CD8-positive, alpha-beta memory T cell (primary cell): ENCODE measurements around the gene TMEM176B. TPM values are rescaled to one million over a fixed set of nuclear protein-coding genes. Genes with fewer than 3 reads are reported as not detected.

Experiments
- CTCF ChIA-PET: fragments of 350-600 bp; sonication (Branson Sonifier 250); formaldehyde crosslinking; loops from one replicate; lab custom pipeline; 2021; ENCODE audit warnings: antibody characterized with exemption; lab: Charles Lee
- POLR2A ChIA-PET: fragments of 350-600 bp; sonication (Branson Sonifier 250); formaldehyde crosslinking; loops from one replicate; lab custom pipeline; 2021; ENCODE audit warnings: antibody characterized with exemption; lab: Charles Lee
- DNase-seq, 5 donors: peaks; one replicate each; pipeline versions ENCODE4 v3.0.0 to v3.0.0-alpha.2; 2020 to 2022; ENCODE audit warnings: mixed read lengths in 1 of 5
- H3K27ac ChIP-seq: one replicate; pipeline ENCODE4 v1.7.0; 2013; ENCODE audit warnings: low read depth, mild to moderate bottlenecking, low read length, moderate library complexity
- H3K27me3 ChIP-seq: 2 replicates; pipeline ENCODE4 v1.7.0; 2013; ENCODE audit warnings: low read length, mild to moderate bottlenecking; ENCODE audit not compliant: insufficient read depth, poor library complexity, severe bottlenecking
- H3K36me3 ChIP-seq: 2 replicates; pipeline ENCODE4 v1.7.0; 2013; ENCODE audit warnings: mild to moderate bottlenecking, low read length, moderate library complexity; ENCODE audit not compliant: insufficient read depth
- H3K4me1 ChIP-seq: 2 replicates; pipeline ENCODE4 v1.7.0; 2013; ENCODE audit warnings: mild to moderate bottlenecking, low read length, moderate library complexity; ENCODE audit not compliant: insufficient read depth
- H3K4me3 ChIP-seq: 2 replicates; pipeline ENCODE4 v1.7.0; 2013; ENCODE audit warnings: mild to moderate bottlenecking, low read length
- H3K9me3 ChIP-seq: 2 replicates; pipeline ENCODE4 v1.7.0; 2013; ENCODE audit warnings: mild to moderate bottlenecking, low read length
- H3K27ac Mint-ChIP-seq, 8 donors: one replicate each; pipeline ENCODE4 v1.8.0; 2020 to 2021; ENCODE audit warnings: mixed read lengths in 8 of 8, mild to moderate bottlenecking in 6 of 8, inconsistent platforms in 3 of 8, moderate library complexity in 3 of 8
- H3K27me3 Mint-ChIP-seq, 2 donors: one replicate each; pipeline ENCODE4 v1.8.0; 2020 to 2021; ENCODE audit warnings: mixed read lengths in 2 of 2, mild to moderate bottlenecking in 1 of 2, moderate library complexity in 1 of 2
- H3K36me3 Mint-ChIP-seq, 3 donors: one replicate each; pipeline ENCODE4 v1.8.0; 2020 to 2021; ENCODE audit warnings: mixed read lengths in 3 of 3, inconsistent platforms in 1 of 3, mild to moderate bottlenecking in 1 of 3
- H3K4me1 Mint-ChIP-seq, 3 donors: one replicate each; pipeline ENCODE4 v1.8.0; 2020 to 2021; ENCODE audit warnings: mixed read lengths in 3 of 3, inconsistent platforms in 1 of 3, mild to moderate bottlenecking in 1 of 3
- H3K4me3 Mint-ChIP-seq, 7 donors: one replicate each; pipeline ENCODE4 v1.8.0; 2020 to 2021; ENCODE audit warnings: mixed read lengths in 7 of 7, mild to moderate bottlenecking in 6 of 7, moderate library complexity in 4 of 7, inconsistent platforms in 2 of 7
- H3K9me3 Mint-ChIP-seq, 5 donors: one replicate each; pipeline ENCODE4 v1.8.0; 2020 to 2022; ENCODE audit warnings: mixed read lengths in 5 of 5, mild to moderate bottlenecking in 3 of 5, moderate library complexity in 2 of 5, inconsistent platforms in 1 of 5
- polyA plus RNA-seq: library from polyadenylated mRNA; unstranded; fragments of 300-500 nt; fragmentation: Illumina TruSeq; gene quantifications from one replicate; pipeline ENCODE4 v1.2.3, GENCODE V29; 2021
- total RNA-seq, 2 experiments: library from RNA; stranded (reverse); gene quantifications; one replicate each; pipeline ENCODE4 v1.2.3, GENCODE V29; 2021

TMEM176B gene
- total RNA-seq (under 1 TPM; 0.20 to 0.27 TPM), polyA plus RNA-seq (not detected)

DNA sequence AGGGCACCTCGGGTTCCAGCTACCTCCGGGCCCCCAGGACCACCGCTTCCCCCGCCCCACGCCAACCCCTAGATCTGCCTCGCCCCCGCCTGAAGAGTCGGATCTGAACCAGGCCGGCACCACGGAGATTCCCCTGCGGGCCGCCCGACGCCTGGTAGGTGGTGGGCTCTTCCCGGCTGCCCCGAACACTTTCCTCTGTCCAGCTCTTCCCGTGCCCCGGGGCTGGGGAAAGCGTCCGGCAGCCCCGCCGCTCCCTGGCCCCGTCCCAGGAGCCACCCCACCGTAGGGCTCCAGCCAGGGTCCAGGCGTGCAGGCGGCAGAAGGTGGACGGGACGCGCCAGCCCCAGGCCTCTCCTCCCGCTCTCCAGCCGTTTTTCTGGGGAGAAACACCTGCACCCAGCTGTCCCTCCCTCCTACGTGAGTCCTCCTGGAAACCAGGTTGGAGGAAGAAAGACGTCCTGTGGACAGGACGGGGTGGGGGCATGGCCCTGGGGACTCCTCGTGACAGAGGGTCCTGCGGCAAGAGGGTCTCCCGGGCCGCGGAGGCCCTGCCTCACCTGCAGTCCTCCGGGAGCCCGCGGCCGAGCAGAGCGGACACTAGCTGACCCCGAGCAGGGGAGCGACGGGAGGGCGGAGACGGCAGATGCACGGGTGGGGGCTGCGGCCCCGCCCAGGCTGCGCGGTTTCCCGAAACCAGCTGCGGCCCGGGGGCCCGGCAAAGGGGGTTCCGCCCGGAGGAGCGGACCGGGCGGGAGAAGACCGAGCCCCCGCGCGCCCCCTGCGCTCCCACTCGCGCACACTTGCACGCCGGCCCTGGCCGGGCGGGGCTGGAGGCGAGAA, at the start of gene TMEM176B:
TSS of gene TMEM176B (minus strand) at position 624 of the 840 bp plus-strand sequence. CDS start 3,795 bp downstream, outside the sequence.
- H3K27me3 ChIP-seq: peaks cover 33% of the 10 kb centered on the region

DNA sequence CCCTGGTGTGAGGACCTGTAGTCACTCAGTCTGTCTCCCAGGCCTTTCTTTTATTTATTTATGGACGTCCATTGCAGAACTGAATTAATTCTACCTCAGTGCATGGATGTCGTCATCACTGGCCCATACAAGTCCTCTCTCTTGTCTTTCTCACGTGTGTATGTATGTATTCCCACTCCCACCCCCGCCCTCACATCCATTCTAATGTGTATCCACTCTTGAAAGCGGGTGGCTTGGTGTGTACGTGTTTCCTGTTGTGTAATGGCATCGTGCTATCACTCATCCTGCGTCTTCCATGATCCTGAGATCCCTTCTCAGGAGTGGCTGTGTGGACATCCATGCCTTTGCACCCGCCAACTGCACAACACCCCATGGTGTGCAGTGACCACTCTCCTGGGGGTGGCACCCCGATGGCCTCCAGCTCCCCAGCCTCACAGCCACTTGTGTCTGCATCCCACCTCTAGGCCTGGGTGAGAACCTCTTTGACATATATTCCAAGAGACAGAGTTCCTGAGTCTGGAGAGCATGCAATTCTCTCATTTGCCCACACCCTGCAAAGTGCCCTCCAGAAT, 49.1 kb upstream of the TMEM176B start:
- H3K4me1 ChIP-seq: no peaks in the 10 kb centered on the region
- no peaks in the 10 kb centered on the region for H3K36me3 ChIP-seq
- DNase-seq: no peak
- H3K4me3 ChIP-seq: no peak overlapping the region
- no peak overlapping the region for H3K4me3 Mint-ChIP-seq
- ChIA-PET POLR2A (no interaction called here), CTCF (no interaction called here)
- peaks cover 11 to 40% of the 10 kb centered on the region in 2 donors for H3K27me3 Mint-ChIP-seq
- no peaks in the 10 kb centered on the region for H3K36me3 Mint-ChIP-seq
- no peak overlapping the region for H3K27ac ChIP-seq
- no peaks in the 10 kb centered on the region for H3K9me3 ChIP-seq
- H3K9me3 Mint-ChIP-seq: no peaks in the 10 kb centered on the region
- H3K4me1 Mint-ChIP-seq: no peaks in the 10 kb centered on the region
- H3K27me3 ChIP-seq: peaks cover 8% of the 10 kb centered on the region
- H3K27ac Mint-ChIP-seq: no peak overlapping the region

More for the DNA sequence above, at the start of gene TMEM176B:
- Mint-ChIP-seq H3K9me3 (peaks cover 0 to 4% (median 4%) of the 10 kb centered on the region in 5 donors), H3K4me1 (peaks cover 0 to 23% (median 10%) of the 10 kb centered on the region in 3 donors), H3K27me3 (peaks cover 43 to 62% of the 10 kb centered on the region in 2 donors), H3K27ac (no peak within 1 kb of the TSS), H3K36me3 (peaks cover 0 to 14% (median 0%) of the 10 kb centered on the region in 3 donors), H3K4me3 (peak within 1 kb of the TSS in 6 of 7 donors; percentile 66 to 80 (median 72))
- peak in 1 of 5 donors; percentile 13 for DNase-seq
- ChIA-PET POLR2A (no interaction called here), CTCF (interaction anchor here (0.9 to 1.5 kb wide), 2 partner anchors 9 to 12 kb away, joined by 3 read pairs; no protein-coding TSS in a partner anchor)
- Histone ChIP-seq H3K9me3 (no peaks in the 10 kb centered on the region), H3K4me3 (no peak within 1 kb of the TSS), H3K4me1 (no peaks in the 10 kb centered on the region), H3K36me3 (no peaks in the 10 kb centered on the region), H3K27ac (no peak within 1 kb of the TSS)

DNA sequence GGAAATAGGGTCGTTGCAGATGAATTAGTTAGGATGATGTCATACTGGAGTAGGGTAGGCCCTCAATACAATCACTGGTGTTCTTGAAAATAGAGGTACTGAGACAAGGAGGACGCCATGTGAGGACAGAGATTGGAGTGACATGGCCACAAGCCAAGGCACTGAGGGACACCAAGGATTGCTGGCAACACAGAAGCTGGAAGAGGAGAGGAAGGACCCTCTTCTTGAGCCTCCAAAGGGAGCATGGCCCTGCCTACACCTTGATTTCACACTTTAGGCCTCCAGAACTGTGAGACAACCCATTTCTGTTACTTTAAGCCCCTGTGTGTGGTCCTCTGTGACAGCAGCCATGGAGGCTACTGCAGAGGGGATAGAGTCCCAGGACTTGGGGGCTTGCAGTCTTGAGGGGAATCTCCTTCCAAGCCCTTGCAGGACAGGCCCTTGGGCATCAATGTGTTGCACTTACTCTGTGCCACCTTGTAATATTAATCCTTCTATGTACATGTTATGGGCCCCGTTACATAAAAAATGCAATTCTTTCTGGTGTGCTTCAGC, 48.5 kb upstream of the TMEM176B start:
- Mint-ChIP-seq H3K27ac (no peak overlapping the region), H3K9me3 (no peaks in the 10 kb centered on the region), H3K4me3 (no peak overlapping the region), H3K36me3 (no peaks in the 10 kb centered on the region), H3K27me3 (peaks cover 11 to 36% of the 10 kb centered on the region in 2 donors), H3K4me1 (no peaks in the 10 kb centered on the region)
- no peak for DNase-seq
- no peaks in the 10 kb centered on the region for H3K4me1 ChIP-seq
- no peak overlapping the region for H3K27ac ChIP-seq
- H3K9me3 ChIP-seq: no peaks in the 10 kb centered on the region
- peaks cover 8% of the 10 kb centered on the region for H3K27me3 ChIP-seq
- H3K4me3 ChIP-seq: no peak overlapping the region
- POLR2A ChIA-PET: no interaction called here
- CTCF ChIA-PET: no interaction called here
- no peaks in the 10 kb centered on the region for H3K36me3 ChIP-seq

DNA sequence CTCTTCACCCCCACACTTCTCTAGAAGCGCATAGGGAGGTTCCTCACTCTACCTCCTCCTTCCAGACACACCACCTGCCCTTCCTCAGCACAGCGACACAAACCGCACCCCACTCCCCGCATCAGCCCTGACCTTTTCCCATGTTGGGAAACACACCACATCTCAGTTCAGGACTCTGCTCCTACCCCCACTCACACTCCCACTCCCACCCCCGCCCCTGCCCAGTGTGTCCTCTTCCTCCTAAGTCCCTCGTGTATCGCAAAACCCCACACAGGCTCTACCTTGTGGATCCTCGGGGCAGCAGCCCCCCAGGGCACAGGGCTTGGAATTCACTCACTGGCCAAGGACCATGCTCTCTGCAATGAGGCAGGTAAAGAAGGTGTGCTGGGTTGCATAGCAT, 47.9 kb upstream of the TMEM176B start:
- Mint-ChIP-seq H3K27ac (no peak overlapping the region), H3K36me3 (no peaks in the 10 kb centered on the region), H3K9me3 (no peaks in the 10 kb centered on the region), H3K4me1 (no peaks in the 10 kb centered on the region), H3K27me3 (peaks cover 11 to 35% of the 10 kb centered on the region in 2 donors), H3K4me3 (no peak overlapping the region)
- H3K4me3 ChIP-seq: no peak overlapping the region
- no peak overlapping the region for H3K27ac ChIP-seq
- H3K4me1 ChIP-seq: no peaks in the 10 kb centered on the region
- H3K9me3 ChIP-seq: no peaks in the 10 kb centered on the region
- ChIA-PET CTCF (no interaction called here), POLR2A (no interaction called here)
- no peak for DNase-seq
- H3K36me3 ChIP-seq: no peaks in the 10 kb centered on the region
- H3K27me3 ChIP-seq: peaks cover 8% of the 10 kb centered on the region

DNA sequence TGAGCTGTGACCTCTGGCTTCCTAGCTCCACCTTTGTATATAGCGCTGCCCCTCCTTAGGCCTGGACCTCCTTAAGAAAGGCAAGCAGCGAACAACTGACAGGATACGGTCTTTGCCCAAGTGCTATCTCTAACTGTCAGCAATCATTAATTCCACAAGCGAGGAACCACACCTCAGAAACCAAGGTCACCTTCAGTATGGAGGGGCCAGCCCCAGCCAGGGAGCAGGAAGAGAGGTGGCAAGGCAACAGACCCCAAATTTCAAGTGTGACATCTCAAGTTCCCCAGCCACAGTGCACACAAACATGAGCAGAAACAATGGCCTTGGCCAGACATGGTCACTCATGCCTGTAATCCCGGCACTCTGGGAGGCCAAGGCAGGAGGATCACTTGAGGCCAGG, 47.4 kb upstream of the TMEM176B start:
- Mint-ChIP-seq H3K27ac (peak overlapping the region in 1 of 8 donors; percentile 54), H3K4me1 (no peaks in the 10 kb centered on the region), H3K27me3 (peaks cover 11 to 30% of the 10 kb centered on the region in 2 donors), H3K36me3 (no peaks in the 10 kb centered on the region), H3K4me3 (no peak overlapping the region), H3K9me3 (no peaks in the 10 kb centered on the region)
- H3K27ac ChIP-seq: no peak overlapping the region
- no peaks in the 10 kb centered on the region for H3K4me1 ChIP-seq
- POLR2A ChIA-PET: no interaction called here
- H3K9me3 ChIP-seq: no peaks in the 10 kb centered on the region
- CTCF ChIA-PET: no interaction called here
- H3K4me3 ChIP-seq: no peak overlapping the region
- H3K27me3 ChIP-seq: peaks cover 8% of the 10 kb centered on the region
- H3K36me3 ChIP-seq: no peaks in the 10 kb centered on the region
- no peak for DNase-seq

DNA sequence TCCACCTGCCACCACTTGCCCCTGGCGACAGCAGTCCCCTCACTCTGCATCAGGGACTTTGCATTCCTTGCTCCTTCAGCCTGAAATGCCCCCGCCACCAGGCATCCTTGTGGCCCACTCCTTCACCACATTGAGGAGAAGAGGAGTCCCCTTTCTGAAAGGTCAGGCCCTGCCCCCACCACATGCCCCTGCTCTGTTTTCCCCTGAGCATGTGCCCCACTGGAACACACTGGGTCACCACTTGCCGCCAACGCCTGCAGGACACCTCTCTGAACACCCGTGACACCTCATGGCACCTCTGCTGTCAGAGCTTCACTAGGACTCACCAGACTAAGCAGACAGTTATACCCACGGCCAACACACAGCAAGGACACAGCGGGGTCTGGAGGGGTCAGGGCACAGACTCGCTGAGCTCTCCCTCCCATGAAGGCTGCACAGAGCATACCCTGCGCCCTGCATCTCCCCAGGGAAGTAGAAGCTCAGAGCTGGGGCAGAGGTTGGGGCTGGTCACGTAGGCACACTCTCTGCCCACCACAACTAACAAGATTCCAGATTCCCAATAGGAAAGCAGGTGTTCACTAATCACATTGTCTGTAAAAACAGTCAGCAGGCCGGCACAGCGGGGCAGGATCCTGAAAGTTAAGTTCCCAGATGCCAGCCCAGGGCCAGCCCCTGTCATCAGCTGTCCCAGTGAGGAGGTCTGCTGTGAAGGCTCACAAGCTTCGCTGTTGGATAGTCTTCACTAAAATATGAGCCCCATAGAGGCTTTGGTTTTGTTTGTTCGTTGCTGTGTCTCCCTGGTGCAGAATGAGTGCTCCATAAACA, 46.3 kb upstream of the TMEM176B start:
- H3K27ac ChIP-seq: no peak overlapping the region
- H3K27me3 ChIP-seq: no peaks in the 10 kb centered on the region
- H3K36me3 ChIP-seq: no peaks in the 10 kb centered on the region
- no peaks in the 10 kb centered on the region for H3K4me1 ChIP-seq
- CTCF ChIA-PET: interaction anchor here (0.5 kb wide), 1 partner anchor 213 kb away, joined by 4 read pairs; no protein-coding TSS in a partner anchor
- H3K4me3 Mint-ChIP-seq: no peak overlapping the region
- no peaks in the 10 kb centered on the region for H3K36me3 Mint-ChIP-seq
- no peak overlapping the region for H3K27ac Mint-ChIP-seq
- H3K27me3 Mint-ChIP-seq: peaks cover 7 to 21% of the 10 kb centered on the region in 2 donors
- POLR2A ChIA-PET: no interaction called here
- no peaks in the 10 kb centered on the region for H3K9me3 ChIP-seq
- no peak for DNase-seq
- no peak overlapping the region for H3K4me3 ChIP-seq
- no peaks in the 10 kb centered on the region for H3K9me3 Mint-ChIP-seq
- H3K4me1 Mint-ChIP-seq: no peaks in the 10 kb centered on the region

DNA sequence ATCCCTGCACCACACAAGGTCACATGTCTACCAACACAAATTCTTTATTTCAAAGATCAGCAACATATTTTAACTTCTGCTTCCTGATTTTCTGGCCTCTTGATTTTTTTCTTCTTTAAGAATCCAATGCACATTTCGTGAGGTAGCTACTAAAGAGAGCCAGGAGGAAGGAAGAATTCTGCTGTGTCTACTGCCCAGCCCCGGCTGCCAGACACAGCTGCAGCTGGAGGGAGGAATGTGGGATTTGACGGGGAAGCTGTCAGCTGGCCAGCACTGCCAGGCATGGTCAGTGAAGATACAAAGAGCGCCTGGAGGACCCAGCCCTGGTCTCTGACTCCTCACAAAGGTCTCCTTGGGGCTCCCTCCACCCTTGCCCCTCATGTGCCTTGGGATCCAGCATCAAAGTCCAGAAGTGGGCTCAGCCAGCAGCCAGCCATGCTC, 45.3 kb upstream of the TMEM176B start:
- H3K36me3 Mint-ChIP-seq: no peaks in the 10 kb centered on the region
- ChIA-PET POLR2A (no interaction called here), CTCF (no interaction called here)
- H3K27ac ChIP-seq: no peak overlapping the region
- DNase-seq: no peak
- no peaks in the 10 kb centered on the region for H3K9me3 Mint-ChIP-seq
- no peaks in the 10 kb centered on the region for H3K36me3 ChIP-seq
- H3K27ac Mint-ChIP-seq: no peak overlapping the region
- H3K27me3 Mint-ChIP-seq: peaks cover 0 to 11% of the 10 kb centered on the region in 2 donors
- H3K9me3 ChIP-seq: no peaks in the 10 kb centered on the region
- H3K4me3 Mint-ChIP-seq: no peak overlapping the region
- no peak overlapping the region for H3K4me3 ChIP-seq
- H3K4me1 ChIP-seq: no peaks in the 10 kb centered on the region
- H3K4me1 Mint-ChIP-seq: no peaks in the 10 kb centered on the region
- no peaks in the 10 kb centered on the region for H3K27me3 ChIP-seq
